HepG2 (cell line): ENCODE data around the gene AMIGO2. TPM values are rescaled to one million over a fixed set of nuclear protein-coding genes. Genes with fewer than 3 reads are reported as not detected.
A peak's percentile ranks its signal among the peaks of the same experiment; 100 is the strongest.

ENCODE experiments used
- ATAC-seq: fragments of 200-7000 bp; cut with Tn5 transposase; 3 replicates; pipeline ENCODE4 v1.9.1; 2020; ENCODE audit warnings: mild to moderate bottlenecking, moderate library complexity
- BruUV-seq: library from RNA; stranded (reverse); fragments of 400-500 nt; replicated peaks from 2 replicates; lab custom pipeline; 2021; lab: Mats Ljungman, UMichigan
- CTCF ChIA-PET: fragments of 300-600 bp; formaldehyde crosslinking; extraction: SDS; loops from one replicate; lab custom pipeline; 2021; ENCODE audit warnings: low total read pairs, inconsistent platforms, low intra/inter-chr PET ratio; lab: Yijun Ruan, JAX
- POLR2A ChIA-PET: fragments of 350-600 bp; sonication (Branson Sonifier 250); formaldehyde crosslinking; loops from one replicate; lab custom pipeline; 2020; ENCODE audit warnings: antibody characterized with exemption, inconsistent platforms; lab: Yijun Ruan, JAX
- DNase-seq: peaks from one replicate; pipeline ENCODE4 v3.0.0-alpha.2; 2015; ENCODE audit warnings: low spot score
- FAIRE-seq: peaks from 3 replicates; lab custom pipeline; 2011; peaks lifted over from hg19 to GRCh38; lab: Jason Lieb, UNC
- H2AFZ ChIP-seq: one replicate; pipeline ENCODE4 v1.6.1; 2011; ENCODE audit warnings: low read length, inconsistent platforms
- H3K27ac ChIP-seq: fragments of 300-600 bp; 3 replicates; pipeline ENCODE4 v1.8.0; 2011; ENCODE audit warnings: mixed run types, mild to moderate bottlenecking, mixed read lengths, low read length, inconsistent platforms; ENCODE audit not compliant: insufficient read depth; ENCODE audit errors: extremely low read length
- H3K27me3 ChIP-seq, 2 experiments: fragments of 200-600 bp in 1 of 2; 2 replicates in 1 of 2; 3 replicates in 1 of 2; pipeline versions ENCODE4 v1.6.0 to v1.8.0; 2011; ENCODE audit warnings: low read length in 2 of 2, mild to moderate bottlenecking in 2 of 2, moderate library complexity in 2 of 2, inconsistent platforms in 1 of 2; ENCODE audit not compliant: insufficient read depth in 2 of 2, control insufficient read depth in 1 of 2
- H3K36me3 ChIP-seq, 2 experiments: fragments of 200-600 bp in 1 of 2; replicated peaks in 1 of 2; 2 replicates in 1 of 2; 3 replicates in 1 of 2; pipeline versions ENCODE4 v1.5.1 to v1.8.0; 2011; ENCODE audit warnings: low read length in 2 of 2, inconsistent platforms in 1 of 2; ENCODE audit not compliant: insufficient read depth in 2 of 2, control insufficient read depth in 1 of 2
- H3K4me1 ChIP-seq: 2 replicates; pipeline ENCODE4 v1.5.1; 2012; ENCODE audit warnings: low read length, inconsistent platforms; ENCODE audit not compliant: insufficient read depth
- H3K4me2 ChIP-seq: 2 replicates; pipeline ENCODE4 v1.6.0; 2011; ENCODE audit warnings: low read depth, low read length, inconsistent platforms
- H3K4me3 ChIP-seq, 3 experiments: fragments of 200-600 bp in 1 of 3; sonication (generic), shearing (Covaris generic) in 1 of 3; replicated peaks in 1 of 3; 2 replicates each; pipeline ENCODE4 v1.5.1; 2011 to 2016; ENCODE audit warnings: low read length in 3 of 3, inconsistent platforms in 2 of 3, low read depth in 2 of 3, mild to moderate bottlenecking in 2 of 3, control low read depth in 1 of 3, mixed read lengths in 1 of 3; ENCODE audit not compliant: insufficient read depth in 1 of 3
- H3K79me2 ChIP-seq: one replicate; pipeline ENCODE4 v1.6.1; 2011; ENCODE audit warnings: low read length, inconsistent platforms; ENCODE audit not compliant: insufficient read depth
- H3K9ac ChIP-seq: 2 replicates; pipeline ENCODE4 v1.6.0; 2011; ENCODE audit warnings: mild to moderate bottlenecking, low read depth, low read length, inconsistent platforms; ENCODE audit not compliant: insufficient read depth
- H3K9me3 ChIP-seq: 2 replicates; pipeline ENCODE4 v1.5.1; 2012; ENCODE audit warnings: mild to moderate bottlenecking, low read length
- H4K20me1 ChIP-seq: 2 replicates; pipeline ENCODE4 v1.6.0; 2011; ENCODE audit warnings: inconsistent platforms, mild to moderate bottlenecking, low read length, moderate library complexity; ENCODE audit not compliant: insufficient read depth
- SMAD3 ChIP-seq: sonication (generic); formaldehyde crosslinking; IDR thresholded peaks from 2 replicates; pipeline ENCODE4 v1.4.0; 2020; ENCODE audit warnings: missing genetic modification reagents
- SOX5 ChIP-seq: IDR thresholded peaks from 2 replicates; pipeline ENCODE4 v1.6.1; 2016; ENCODE audit warnings: borderline replicate concordance
- TCF7 ChIP-seq: sonication (generic); IDR thresholded peaks from 2 replicates; pipeline ENCODE4 v1.6.1; 2016; ENCODE audit warnings: antibody characterized with exemption, low read depth
- TRIM24 ChIP-seq: sonication (generic); formaldehyde crosslinking; IDR thresholded peaks from 2 replicates; pipeline ENCODE4 v1.8.0; 2022; ENCODE audit warnings: mild to moderate bottlenecking, missing genetic modification reagents
- ZNF557 ChIP-seq: sonication (generic); formaldehyde crosslinking; IDR thresholded peaks from 2 replicates; pipeline ENCODE4 v1.4.0; 2020; ENCODE audit warnings: missing genetic modification reagents
- ZNF781 ChIP-seq: sonication (generic); formaldehyde crosslinking; IDR thresholded peaks from 2 replicates; pipeline ENCODE4 v1.5.1; 2020; ENCODE audit warnings: borderline replicate concordance, mild to moderate bottlenecking, missing genetic modification reagents; ENCODE audit errors: not compliant biosample characterization
- WGBS: methylation state at CpG from one replicate; pipeline ENCODE4 v1.1.6; 2017; ENCODE audit warnings: low lambda C conversion rate; 5-methylcytosine and 5-hydroxymethylcytosine counted together
- in situ Hi-C: cut with HindIII; loops from 2 replicates; pipeline ENCODE4 v1.10.0; 2017; ENCODE audit warnings: low pct_unique_long_range_greater_than_20kb; ENCODE audit not compliant: extremely low pct_ligation_motif_present
- intact Hi-C: fragments of 100-400 bp; cut with micrococcal nuclease; formaldehyde crosslinking; loops from one replicate; pipeline ENCODE4 v1.10.0; 2022; ENCODE audit not compliant: unreplicated experiment
- polyA plus RNA-seq, 8 experiments: library from polyadenylated mRNA; depleted of rRNA in 3 of 8; stranded (reverse) in 7 of 8; unstranded in 1 of 8; fragments of >200 nt; fragmentation: Illumina TruSeq in 4 of 8; extraction: Trizol in 4 of 8; gene quantifications; 2 replicates each; pipeline versions ENCODE4 v1.2.1 to v1.2.3, GENCODE V29; 2011 to 2016; ENCODE audit warnings: low read depth in 4 of 8, missing spikeins in 1 of 8, mixed read lengths in 1 of 8; ENCODE audit not compliant: insufficient read depth in 1 of 8
- total RNA-seq, 5 experiments: library from RNA; depleted of rRNA; stranded (reverse); fragments of >200 nt; fragmentation: Illumina TruSeq; extraction: Trizol; gene quantifications; 2 replicates each; pipeline ENCODE4 v1.2.3, GENCODE V29; 2016; ENCODE audit warnings: low read depth in 1 of 5
- TF ChIP-seq, protein P1 (sequence below): IDR thresholded peaks from 2 replicates; pipeline ENCODE4 v1.4.0; 2020; ENCODE audit warnings: mild to moderate bottlenecking, missing genetic modification reagents
- TF ChIP-seq, protein P2 (sequence below): sonication (generic); IDR thresholded peaks from 2 replicates; pipeline ENCODE4 v1.6.1; 2016; ENCODE audit warnings: low read depth, borderline replicate concordance
- TF ChIP-seq, protein P3 (sequence below): sonication (generic); formaldehyde crosslinking; IDR thresholded peaks from 2 replicates; pipeline ENCODE4 v1.5.0; 2020; ENCODE audit warnings: mild to moderate bottlenecking, missing genetic modification reagents

AMIGO2 gene
- total and polyA plus RNA-seq, 2 of the 13 experiments (the other 11 are each of a cell fraction or from before 2014, with no cell fraction given) = not detected

DNA sequence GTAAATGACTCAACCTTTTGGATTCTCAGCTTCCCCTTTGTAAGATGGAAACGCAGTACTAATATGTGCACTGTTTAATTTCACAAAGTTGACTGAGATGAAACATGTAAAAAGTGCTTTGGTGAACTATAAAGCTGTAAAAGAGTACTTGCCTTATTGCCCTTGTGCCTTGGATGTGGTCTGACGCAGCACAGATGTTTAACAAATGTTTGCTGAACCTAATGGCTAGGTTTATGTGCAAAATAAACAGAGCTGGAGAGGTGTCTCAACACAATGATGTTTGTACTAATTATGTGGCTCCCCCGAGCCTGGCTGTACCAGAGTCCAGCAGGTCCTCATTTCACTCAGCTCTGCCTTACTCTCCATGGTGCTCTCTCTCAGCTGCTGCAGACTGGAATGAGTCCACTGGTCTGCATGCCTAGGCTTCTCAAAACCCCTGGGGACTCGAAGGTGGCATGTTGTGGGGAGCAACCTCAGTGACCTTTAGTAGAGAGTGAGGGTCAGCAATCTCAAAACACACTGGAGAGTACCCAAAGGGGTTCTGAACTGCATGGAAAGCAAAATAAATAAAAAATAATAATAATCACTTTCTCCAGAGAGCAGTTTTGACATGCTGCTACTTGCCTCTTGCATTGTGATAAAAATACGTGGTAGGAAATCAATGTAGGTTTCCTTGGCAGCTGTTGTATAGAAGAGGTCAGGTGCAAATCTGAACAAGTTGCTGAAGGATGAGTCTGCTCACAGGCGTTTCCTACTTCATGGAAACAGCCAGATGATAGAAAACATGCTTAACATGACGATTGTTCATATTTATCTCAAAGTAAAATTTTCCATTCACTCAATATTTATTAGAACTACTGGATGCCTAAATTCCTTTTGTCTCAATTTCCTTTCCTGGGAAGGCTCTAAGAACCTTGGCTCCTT lies 8.5 kb upstream of the AMIGO2 start (continued):
- TF ChIP-seq, protein P1, sequence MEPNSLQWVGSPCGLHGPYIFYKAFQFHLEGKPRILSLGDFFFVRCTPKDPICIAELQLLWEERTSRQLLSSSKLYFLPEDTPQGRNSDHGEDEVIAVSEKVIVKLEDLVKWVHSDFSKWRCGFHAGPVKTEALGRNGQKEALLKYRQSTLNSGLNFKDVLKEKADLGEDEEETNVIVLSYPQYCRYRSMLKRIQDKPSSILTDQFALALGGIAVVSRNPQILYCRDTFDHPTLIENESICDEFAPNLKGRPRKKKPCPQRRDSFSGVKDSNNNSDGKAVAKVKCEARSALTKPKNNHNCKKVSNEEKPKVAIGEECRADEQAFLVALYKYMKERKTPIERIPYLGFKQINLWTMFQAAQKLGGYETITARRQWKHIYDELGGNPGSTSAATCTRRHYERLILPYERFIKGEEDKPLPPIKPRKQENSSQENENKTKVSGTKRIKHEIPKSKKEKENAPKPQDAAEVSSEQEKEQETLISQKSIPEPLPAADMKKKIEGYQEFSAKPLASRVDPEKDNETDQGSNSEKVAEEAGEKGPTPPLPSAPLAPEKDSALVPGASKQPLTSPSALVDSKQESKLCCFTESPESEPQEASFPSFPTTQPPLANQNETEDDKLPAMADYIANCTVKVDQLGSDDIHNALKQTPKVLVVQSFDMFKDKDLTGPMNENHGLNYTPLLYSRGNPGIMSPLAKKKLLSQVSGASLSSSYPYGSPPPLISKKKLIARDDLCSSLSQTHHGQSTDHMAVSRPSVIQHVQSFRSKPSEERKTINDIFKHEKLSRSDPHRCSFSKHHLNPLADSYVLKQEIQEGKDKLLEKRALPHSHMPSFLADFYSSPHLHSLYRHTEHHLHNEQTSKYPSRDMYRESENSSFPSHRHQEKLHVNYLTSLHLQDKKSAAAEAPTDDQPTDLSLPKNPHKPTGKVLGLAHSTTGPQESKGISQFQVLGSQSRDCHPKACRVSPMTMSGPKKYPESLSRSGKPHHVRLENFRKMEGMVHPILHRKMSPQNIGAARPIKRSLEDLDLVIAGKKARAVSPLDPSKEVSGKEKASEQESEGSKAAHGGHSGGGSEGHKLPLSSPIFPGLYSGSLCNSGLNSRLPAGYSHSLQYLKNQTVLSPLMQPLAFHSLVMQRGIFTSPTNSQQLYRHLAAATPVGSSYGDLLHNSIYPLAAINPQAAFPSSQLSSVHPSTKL (CRISPR knock-in tag) = peak; percentile 58
- TF ChIP-seq, protein P2, sequence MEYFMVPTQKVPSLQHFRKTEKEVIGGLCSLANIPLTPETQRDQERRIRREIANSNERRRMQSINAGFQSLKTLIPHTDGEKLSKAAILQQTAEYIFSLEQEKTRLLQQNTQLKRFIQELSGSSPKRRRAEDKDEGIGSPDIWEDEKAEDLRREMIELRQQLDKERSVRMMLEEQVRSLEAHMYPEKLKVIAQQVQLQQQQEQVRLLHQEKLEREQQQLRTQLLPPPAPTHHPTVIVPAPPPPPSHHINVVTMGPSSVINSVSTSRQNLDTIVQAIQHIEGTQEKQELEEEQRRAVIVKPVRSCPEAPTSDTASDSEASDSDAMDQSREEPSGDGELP = peak; percentile 38; the same call in 1 of the 2 replicates
- TF ChIP-seq SMAD3 (CRISPR knock-in tag) (no peak), TCF7 (peak; percentile 27; the same call in 1 of the 2 replicates), SOX5 (0 out of 2 replicates have a peak, but pooled peaks have one; percentile 56)

DNA sequence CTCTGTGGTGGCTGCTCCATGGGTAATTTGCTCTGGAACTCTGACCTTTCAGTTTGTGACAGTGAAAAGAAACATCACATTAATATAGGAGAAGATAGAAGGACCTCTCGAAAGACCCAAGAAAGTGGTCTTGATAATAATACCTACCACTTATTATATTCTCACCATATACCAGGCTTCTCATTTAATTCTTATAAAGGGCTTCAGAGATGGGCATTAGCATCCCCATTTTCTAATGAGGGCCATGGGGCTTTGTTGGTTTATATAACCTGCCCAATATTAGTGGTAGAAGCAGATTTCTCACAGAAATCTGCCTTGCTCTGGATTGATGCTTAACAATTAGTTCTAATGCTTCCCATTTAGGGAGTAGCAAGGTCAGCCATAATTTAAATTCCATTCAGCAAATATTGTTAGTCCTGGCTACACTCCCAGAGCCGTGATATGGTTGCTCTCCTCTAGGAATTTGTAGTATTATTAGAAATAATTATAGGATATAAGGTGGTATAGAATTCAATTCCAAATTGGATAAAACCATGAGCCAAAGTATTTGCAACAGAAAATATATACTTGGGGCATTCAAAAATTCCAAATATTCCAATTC lies 7.4 kb upstream of the AMIGO2 start:
- no peak overlapping the region for H3K27ac ChIP-seq
- TF ChIP-seq ZNF781 (CRISPR knock-in tag) (no peak), TRIM24 (no peak), ZNF557 (CRISPR knock-in tag) (no peak)
- TF ChIP-seq, protein P3, sequence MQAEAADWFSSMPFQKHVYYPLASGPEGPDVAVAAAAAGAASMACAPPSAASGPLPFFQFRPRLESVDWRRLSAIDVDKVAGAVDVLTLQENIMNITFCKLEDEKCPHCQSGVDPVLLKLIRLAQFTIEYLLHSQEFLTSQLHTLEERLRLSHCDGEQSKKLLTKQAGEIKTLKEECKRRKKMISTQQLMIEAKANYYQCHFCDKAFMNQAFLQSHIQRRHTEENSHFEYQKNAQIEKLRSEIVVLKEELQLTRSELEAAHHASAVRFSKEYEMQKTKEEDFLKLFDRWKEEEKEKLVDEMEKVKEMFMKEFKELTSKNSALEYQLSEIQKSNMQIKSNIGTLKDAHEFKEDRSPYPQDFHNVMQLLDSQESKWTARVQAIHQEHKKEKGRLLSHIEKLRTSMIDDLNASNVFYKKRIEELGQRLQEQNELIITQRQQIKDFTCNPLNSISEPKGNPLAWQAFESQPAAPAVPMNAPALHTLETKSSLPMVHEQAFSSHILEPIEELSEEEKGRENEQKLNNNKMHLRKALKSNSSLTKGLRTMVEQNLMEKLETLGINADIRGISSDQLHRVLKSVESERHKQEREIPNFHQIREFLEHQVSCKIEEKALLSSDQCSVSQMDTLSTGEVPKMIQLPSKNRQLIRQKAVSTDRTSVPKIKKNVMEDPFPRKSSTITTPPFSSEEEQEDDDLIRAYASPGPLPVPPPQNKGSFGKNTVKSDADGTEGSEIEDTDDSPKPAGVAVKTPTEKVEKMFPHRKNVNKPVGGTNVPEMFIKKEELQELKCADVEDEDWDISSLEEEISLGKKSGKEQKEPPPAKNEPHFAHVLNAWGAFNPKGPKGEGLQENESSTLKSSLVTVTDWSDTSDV = no peak
- TF ChIP-seq, all 625 proteins: peak for 0
- no peaks in the 10 kb centered on the region for H3K27me3 ChIP-seq
- H3K4me3 ChIP-seq = no peak overlapping the region
- FAIRE-seq (no peak), ATAC-seq (no peak), DNase-seq (no peak)
- no peak overlapping the region for H3K9ac ChIP-seq
- H2AFZ ChIP-seq = no peak overlapping the region
- ChIA-PET CTCF (no interaction called here), POLR2A (no interaction called here)
- WGBS = 0% methylated on average over 2 of the region's 2 CpGs
- no peaks in the 10 kb centered on the region for H3K79me2 ChIP-seq
- in situ Hi-C loops = no loop called here
- intact Hi-C loops = no loop called here
- no peak overlapping the region for H3K4me2 ChIP-seq
- no TSS peak for BruUV-seq
- no peaks in the 10 kb centered on the region for H3K9me3 ChIP-seq
- H4K20me1 ChIP-seq = no peaks in the 10 kb centered on the region
- H3K36me3 ChIP-seq = no peaks in the 10 kb centered on the region
- H3K4me1 ChIP-seq = peaks cover 45% of the 10 kb centered on the region
